ENCODE measurements around the gene TAS2R50. TPM values are rescaled to one million over a fixed set of nuclear protein-coding genes. Genes with fewer than 3 reads are reported as not detected.
"Not testable (repeated sequence)": the region's sequence is repeated elsewhere in the genome, so short reads cannot be mapped to it uniquely, and the experiment has no call there.

Gene TAS2R50, protein sequence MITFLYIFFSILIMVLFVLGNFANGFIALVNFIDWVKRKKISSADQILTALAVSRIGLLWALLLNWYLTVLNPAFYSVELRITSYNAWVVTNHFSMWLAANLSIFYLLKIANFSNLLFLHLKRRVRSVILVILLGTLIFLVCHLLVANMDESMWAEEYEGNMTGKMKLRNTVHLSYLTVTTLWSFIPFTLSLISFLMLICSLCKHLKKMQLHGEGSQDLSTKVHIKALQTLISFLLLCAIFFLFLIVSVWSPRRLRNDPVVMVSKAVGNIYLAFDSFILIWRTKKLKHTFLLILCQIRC
- total RNA-seq, result 10 to 100 TPM in 2 of 4 donors, 1 to 10 TPM in 2; 3.9 to 18.4 (median 7.1) TPM

DNA sequence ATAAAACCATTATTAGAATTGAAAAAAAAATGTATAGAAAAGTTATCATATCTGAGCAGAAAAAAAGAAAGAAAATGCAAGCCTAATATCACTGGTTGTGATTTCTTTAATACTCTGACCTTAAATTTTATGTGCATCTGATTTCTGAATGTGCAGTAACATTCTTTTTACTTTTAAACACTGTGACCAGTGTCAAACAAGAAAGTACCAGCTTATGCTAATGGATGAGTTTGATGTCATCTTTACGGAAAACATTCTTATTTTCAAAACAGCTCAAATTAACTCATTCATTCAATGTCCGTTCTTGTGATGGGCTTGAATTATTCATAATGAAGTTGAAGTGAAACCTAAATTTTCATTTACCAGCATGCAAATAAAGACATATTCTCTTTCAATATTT lies at the start of gene TAS2R50:
Gene TAS2R50, minus strand, starts transcription at position 101 of the 400 bp plus-strand sequence. Its CDS starts 52 bp downstream, at position 49.
- no peak within 1 kb of the TSS for H3K27ac ChIP-seq
- H3K4me1 ChIP-seq, result no peaks in the 10 kb centered on the region
- TF ChIP-seq, protein P1, sequence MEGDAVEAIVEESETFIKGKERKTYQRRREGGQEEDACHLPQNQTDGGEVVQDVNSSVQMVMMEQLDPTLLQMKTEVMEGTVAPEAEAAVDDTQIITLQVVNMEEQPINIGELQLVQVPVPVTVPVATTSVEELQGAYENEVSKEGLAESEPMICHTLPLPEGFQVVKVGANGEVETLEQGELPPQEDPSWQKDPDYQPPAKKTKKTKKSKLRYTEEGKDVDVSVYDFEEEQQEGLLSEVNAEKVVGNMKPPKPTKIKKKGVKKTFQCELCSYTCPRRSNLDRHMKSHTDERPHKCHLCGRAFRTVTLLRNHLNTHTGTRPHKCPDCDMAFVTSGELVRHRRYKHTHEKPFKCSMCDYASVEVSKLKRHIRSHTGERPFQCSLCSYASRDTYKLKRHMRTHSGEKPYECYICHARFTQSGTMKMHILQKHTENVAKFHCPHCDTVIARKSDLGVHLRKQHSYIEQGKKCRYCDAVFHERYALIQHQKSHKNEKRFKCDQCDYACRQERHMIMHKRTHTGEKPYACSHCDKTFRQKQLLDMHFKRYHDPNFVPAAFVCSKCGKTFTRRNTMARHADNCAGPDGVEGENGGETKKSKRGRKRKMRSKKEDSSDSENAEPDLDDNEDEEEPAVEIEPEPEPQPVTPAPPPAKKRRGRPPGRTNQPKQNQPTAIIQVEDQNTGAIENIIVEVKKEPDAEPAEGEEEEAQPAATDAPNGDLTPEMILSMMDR (IDR thresholded peaks at IDR 0.05), result no peak
- no peak for TF ChIP-seq POLR2A (IDR thresholded peaks at IDR 0.05)
- WGBS, 2 donors, result 46 to 51% methylated on average over 2 of the region's 2 CpGs
- no peaks in the 10 kb centered on the region for H3K9me3 ChIP-seq
- H3K4me3 ChIP-seq (replicated peaks in 1 of 3), result no peak within 1 kb of the TSS
- H3K36me3 ChIP-seq, result no peaks in the 10 kb centered on the region
- no peak for DNase-seq
- no peaks in the 10 kb centered on the region for H3K27me3 ChIP-seq
- intact Hi-C loops (cut with DNase I), result no loop called here

DNA sequence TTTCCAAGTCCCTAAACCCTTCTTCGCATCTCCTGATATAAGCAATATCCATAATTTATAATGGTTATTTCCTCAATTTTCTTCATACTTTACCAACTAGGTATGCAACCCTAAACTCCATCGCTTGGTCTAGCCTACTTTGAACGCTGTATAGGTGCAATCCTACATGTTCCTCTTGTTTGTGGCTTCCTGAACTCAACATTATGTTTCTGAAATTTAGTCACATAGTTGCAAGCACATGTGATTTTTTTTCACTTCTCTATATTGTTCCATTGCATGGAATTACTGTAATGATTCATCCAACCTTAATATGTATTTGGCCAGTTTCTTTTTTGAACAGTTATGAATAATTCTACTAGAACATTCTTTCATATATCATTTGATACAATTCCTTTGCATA lies 47.2 kb upstream of the TAS2R50 start:
- H3K27me3 ChIP-seq; intact Hi-C loops (cut with DNase I); H3K4me3 ChIP-seq (replicated peaks in 1 of 3); H3K36me3 ChIP-seq; H3K27ac ChIP-seq; H3K9me3 ChIP-seq; DNase-seq; H3K4me1 ChIP-seq: not testable (repeated sequence)
- WGBS, 2 donors, result 97 to 100% methylated on average over 1 of the region's 3 CpGs

DNA sequence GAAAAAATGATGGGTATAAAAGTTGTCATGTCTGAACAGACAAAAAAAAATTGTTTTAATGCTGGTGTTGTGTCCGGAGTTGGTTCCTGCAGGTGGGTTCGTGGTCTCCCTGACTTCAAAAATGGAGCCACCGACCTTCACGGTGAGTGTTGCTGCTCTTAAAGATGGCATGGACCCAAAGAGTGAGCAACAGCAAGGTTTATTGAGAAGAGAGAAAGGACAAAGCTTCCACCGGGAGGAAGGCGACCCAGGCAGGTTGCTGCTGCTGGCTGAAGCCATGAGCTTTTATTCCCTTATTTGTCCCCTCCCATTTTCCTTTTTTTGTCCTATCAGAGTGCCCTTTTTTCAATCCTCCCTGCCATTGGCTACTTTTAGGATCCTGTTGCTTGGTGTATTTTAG lies 44.6 kb upstream of the TAS2R50 start, which contains the start of gene TAS2R31:
Gene TAS2R31, minus strand, starts transcription at position 101 of the 400 bp plus-strand sequence. Its CDS starts 72 bp downstream, at position 29.
- no peak within 1 kb of the TSS for H3K27ac ChIP-seq
- no peaks in the 10 kb centered on the region for H3K36me3 ChIP-seq
- WGBS, 2 donors, result 93 to 94% methylated on average over 6 of the region's 6 CpGs
- H3K4me1 ChIP-seq, result no peaks in the 10 kb centered on the region
- TF ChIP-seq, protein P1 (IDR thresholded peaks at IDR 0.05), result no peak
- no peak for TF ChIP-seq POLR2A (IDR thresholded peaks at IDR 0.05)
- intact Hi-C loops (cut with DNase I), result no loop called here
- H3K27me3 ChIP-seq, result no peaks in the 10 kb centered on the region
- H3K4me3 ChIP-seq (replicated peaks in 1 of 3), result no peak within 1 kb of the TSS
- DNase-seq, result no peak
- H3K9me3 ChIP-seq, result no peaks in the 10 kb centered on the region

DNA sequence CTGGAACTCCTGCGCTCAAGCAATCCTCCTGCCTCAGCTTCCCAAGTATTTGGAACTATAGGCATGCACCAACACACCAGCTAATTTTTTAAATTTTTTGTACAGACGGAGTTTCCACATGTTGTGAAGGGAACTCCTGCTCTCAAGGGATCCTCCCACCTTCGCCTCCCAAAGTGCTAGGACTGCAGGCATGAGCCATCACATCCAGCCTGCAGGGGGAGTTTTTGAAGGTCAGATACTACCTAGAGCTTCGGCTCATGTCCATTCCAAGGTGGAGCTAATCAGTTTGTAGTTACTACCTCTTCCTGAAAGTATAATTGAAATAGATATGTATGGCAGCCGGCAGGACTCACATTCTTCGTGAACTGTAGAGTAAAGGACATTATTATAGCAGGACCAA lies 39.4 kb upstream of the TAS2R50 start:
- intact Hi-C loops (cut with DNase I), result no loop called here
- no peaks in the 10 kb centered on the region for H3K4me1 ChIP-seq
- no peaks in the 10 kb centered on the region for H3K27me3 ChIP-seq
- no peak for DNase-seq
- H3K27ac ChIP-seq, result no peak overlapping the region
- no peaks in the 10 kb centered on the region for H3K9me3 ChIP-seq
- TF ChIP-seq, protein P1 (IDR thresholded peaks at IDR 0.05), result no peak
- no peak for TF ChIP-seq POLR2A (IDR thresholded peaks at IDR 0.05)
- no peak overlapping the region for H3K4me3 ChIP-seq (replicated peaks in 1 of 3)
- WGBS, 2 donors, result 91 to 94% methylated on average over 6 of the region's 6 CpGs
- no peaks in the 10 kb centered on the region for H3K36me3 ChIP-seq

DNA sequence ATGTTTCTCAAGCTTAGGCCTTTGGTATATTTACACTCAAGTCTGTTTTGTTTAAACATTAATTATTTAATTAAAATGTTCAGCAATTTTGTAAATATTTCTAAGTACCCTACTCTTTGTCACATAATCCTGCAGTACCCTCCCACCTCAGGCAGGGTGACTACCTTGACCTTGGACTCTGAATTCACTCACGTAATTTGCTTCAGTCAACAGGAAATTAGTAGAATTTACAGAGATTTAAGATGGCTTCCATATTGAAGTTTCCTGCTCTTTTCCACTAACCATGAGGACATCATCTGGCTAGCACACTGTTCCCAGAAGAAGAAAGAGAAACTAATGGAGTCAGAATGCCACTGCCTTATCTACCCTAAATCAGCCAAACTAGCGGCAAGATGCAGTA lies 36.7 kb upstream of the TAS2R50 start:
- intact Hi-C loops (cut with DNase I), result no loop called here
- no peak overlapping the region for H3K4me3 ChIP-seq (replicated peaks in 1 of 3)
- no peak overlapping the region for H3K27ac ChIP-seq
- H3K9me3 ChIP-seq, result no peaks in the 10 kb centered on the region
- no peak for TF ChIP-seq POLR2A (IDR thresholded peaks at IDR 0.05)
- TF ChIP-seq, protein P1 (IDR thresholded peaks at IDR 0.05), result no peak
- 95 to 97% methylated on average over 2 of the region's 2 CpGs for WGBS, 2 donors
- no peaks in the 10 kb centered on the region for H3K36me3 ChIP-seq
- H3K4me1 ChIP-seq, result no peaks in the 10 kb centered on the region
- DNase-seq, result no peak
- H3K27me3 ChIP-seq, result no peaks in the 10 kb centered on the region
